Stimulated activated CD8-positive, alpha-beta memory T cell treated with anti-CD3 and anti-CD28 coated beads, Interleukin-12 subunit alpha, Interleukin-12 subunit beta, amount 100 ng/mL, for 4 hours (primary cell): ENCODE data around the gene GYS1.

Experiments used
- DNase-seq: peaks from one replicate; pipeline ENCODE4 v3.0.0-alpha.2; 2020; ENCODE audit warnings: low read depth

Gene GYS1

DNA sequence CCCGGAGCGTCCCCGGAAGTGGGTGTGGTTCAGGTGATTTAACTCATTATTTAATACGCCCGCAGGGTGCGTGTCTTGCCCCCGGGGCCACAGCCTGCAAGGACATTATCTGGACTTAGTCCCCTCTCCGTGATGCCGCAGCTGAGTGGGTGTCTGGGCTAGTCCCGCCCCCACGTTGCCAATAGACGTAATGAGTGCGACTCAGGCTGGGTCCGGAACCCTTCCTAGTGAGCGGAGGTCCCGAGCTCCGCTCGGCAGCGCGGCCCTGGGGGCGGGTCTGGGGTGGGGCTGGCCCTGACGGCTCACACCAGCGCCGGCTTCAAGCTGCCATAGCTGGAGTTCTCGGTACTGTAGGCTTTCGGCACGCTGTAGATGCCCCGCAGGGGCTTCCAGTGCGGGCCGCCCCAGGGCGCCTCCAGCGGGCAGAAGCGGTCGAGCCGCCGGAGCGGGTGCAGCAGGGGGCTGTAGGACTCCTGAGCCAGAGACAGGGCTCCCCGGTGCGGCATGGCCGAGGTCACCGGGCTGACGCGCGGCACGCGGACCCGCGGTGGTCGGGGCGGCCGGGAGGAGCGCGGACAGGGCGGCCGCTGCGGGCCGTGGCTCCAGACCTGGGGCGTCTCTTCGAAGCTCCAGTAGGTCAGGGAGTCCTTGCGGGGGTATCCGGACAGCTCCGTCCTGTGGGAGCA lies 24.7 kb upstream of the GYS1 start:
- DNase-seq: peak; percentile 41

DNA sequence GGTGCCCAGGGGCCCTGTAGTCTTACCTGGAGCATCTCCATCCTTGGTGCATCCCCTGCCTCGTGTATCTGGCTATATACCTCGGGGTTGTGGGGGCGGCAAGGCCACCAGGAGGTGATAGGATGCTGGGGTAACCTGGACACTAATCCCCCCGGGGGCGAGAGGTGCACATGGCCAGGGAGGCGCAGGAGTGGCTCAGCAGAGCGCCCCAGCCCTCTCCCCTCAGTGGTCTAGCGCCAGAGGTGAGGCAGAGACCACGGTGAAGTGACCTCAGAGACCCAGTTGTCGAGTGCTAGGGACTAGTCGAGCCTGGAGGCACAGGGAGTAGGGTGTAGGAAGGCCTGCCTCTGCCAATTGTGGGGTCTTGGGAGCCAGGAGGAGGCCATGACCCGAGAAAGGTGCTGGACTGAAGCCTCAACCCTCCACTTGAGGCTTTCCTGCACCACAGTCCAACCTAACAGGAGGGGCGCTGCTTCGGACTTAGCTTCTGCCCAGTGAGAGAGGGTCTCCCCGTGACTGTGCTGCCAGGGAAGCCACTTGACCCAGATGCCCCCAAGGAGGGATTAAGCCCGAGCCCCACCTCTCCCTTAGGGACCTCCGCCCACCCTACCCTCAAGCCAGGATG lies 24.0 kb upstream of the GYS1 start, which contains the start of gene LHB:
Gene LHB, minus strand, starts transcription at position 51 of the 625 bp plus-strand sequence. Its CDS starts 10 bp downstream, at position 41.
- no peak for DNase-seq

DNA sequence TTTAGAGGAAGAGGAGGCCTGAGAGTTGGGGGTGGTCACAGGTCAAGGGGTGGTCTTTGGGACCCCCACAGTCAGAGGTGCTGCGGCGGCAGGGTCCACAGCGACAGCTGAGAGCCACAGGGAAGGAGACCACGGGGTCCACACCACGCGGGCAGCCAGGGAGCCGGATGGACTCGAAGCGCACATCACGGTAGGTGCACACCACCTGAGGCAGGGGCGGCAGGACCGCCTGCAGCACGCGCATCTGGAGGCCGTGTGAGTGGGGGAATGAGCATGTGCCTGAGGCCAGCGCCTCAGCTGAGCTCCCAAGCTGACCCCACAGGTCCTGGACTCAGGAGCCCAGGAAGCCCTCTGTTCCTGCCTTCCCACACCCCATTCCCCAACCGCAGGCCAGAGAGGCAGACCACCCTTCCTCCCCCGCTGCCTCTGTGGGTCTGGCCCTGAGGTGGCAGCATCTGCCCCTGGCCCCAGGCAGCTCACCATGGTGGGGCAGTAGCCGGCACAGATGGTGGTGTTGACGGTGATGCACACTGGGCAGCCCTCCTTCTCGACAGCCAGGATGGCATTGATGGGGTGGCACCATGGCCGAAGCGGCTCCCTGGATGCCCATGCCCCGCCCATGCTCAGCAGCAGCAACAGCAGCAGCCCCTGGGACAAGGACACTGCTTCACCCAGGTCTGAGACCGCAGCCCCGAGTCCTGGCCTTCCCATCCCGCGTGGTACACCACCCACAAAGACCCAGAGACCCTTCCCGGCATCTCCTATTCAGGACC lies 23.1 kb upstream of the GYS1 start:
- no peak for DNase-seq

DNA sequence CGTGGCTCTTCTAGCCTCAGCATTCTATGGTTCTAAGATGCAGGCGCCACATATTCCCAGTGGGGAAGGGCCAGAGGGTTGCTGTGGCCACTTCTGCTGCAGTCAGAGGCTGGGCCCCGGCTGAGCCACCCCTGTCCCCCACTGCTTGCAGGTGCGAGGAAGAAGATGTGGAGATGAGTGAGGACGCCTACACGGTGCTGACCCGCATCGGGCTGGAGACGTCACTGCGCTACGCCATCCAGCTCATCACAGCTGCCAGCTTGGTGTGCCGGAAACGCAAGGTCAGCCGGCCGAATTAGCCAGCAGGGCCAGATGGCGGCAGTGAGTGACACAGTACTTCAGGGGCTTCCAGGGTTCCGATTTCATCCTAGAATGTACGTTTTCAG lies 21.8 kb upstream of the GYS1 start:
- no peak for DNase-seq

DNA sequence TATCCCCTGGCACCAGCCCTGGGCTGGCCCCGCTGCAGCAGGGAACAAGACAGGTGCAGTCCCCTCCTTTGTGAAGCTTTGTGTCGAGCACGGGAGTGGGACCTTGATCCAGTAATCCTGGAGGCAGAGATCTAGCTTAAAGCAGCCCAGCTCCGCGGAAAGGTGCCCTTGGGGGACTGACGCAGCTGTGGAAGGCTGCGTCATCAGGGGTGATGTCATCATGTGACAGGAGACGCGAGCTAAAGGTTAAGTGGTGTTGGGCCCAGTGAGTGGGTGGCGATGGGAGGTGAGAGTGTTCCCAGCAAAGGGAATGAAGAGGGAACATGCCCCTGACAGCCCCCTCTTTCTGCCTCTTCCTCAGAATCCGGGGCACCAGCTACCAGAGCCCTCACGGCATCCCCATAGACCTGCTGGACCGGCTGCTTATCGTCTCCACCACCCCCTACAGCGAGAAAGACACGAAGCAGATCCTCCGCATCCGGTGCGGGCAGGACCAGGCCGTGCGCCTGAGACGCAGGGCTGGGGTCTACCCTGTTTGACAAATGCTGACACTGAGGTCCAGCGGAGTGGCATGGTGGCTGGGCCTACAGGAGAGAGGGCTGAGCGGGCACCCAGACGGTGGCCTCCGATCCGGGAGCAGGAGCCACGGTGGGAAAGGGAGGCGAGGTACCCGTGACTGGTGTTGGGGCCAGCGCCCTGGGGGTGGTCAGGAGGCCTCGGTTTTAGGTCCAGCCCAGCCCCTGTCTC lies 21.2 kb upstream of the GYS1 start:
- no peak for DNase-seq

DNA sequence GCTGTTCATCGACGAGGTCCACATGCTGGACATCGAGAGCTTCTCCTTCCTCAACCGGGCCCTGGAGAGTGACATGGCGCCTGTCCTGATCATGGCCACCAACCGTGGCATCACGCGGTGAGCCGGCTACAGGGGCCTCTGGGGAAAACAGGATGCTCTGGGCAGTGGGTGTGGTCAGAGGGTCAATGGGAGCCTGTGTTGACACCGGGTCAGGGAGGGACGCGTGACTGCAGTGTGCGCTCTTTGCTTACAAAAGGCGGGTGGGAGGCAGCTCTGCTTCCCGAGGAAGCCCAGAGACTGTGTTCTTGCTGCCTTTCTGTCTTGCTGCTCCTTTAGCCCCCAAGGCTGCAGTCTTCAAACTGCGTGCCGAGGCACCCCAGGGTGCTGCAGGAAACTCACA lies 18.1 kb upstream of the GYS1 start:
- no peak for DNase-seq

DNA sequence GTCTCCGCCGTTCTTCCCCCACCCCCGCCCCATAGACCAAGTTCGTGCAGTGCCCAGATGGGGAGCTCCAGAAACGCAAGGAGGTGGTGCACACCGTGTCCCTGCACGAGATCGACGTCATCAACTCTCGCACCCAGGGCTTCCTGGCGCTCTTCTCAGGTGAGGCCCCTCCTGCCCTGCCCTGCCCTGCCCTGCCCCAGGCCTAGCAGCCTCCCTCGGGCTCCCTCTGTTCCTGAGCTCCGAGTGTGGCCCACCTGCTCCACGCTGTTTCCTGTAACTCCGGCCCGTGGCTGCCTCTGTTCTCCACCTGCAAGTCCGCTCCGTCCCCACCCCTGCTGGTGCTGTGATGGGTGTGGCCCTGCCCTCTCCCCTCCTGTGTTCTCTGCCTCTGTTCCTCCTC lies 17.3 kb upstream of the GYS1 start:
- DNase-seq: no peak

DNA sequence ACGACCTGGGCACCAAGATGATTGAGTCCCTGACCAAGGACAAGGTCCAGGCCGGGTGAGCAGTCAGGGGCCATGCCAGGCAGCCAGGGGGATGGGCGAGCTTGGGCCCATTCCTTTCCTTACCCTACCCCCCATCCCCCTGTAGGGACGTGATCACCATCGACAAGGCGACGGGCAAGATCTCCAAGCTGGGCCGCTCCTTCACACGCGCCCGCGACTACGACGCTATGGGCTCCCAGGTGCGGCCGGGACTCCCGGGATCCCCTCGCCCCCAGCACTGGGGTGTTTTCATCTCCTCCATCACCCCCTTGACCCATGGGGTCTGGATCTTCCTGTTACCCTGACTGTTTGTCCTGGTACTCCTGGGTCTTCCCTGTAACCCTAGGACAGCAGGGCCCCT lies 16.7 kb upstream of the GYS1 start:
- DNase-seq: no peak

DNA sequence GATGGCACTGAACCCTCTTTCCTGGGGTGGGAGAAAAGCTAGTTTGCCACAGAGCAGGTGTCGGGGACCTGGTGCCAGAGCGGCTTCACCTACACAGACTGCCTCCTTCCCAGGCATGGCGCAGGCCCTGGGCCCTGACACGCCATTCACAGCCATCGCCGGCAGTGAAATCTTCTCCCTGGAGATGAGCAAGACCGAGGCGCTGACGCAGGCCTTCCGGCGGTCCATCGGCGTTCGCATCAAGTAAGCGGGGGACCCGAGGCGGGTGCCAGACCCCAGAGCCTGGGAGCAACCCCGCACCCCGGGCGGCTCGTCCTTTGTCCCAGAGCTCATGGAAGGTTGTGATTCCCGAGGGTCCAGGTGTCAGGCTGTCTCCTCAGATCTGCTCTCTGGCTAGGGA lies 13.8 kb upstream of the GYS1 start:
- no peak for DNase-seq

DNA sequence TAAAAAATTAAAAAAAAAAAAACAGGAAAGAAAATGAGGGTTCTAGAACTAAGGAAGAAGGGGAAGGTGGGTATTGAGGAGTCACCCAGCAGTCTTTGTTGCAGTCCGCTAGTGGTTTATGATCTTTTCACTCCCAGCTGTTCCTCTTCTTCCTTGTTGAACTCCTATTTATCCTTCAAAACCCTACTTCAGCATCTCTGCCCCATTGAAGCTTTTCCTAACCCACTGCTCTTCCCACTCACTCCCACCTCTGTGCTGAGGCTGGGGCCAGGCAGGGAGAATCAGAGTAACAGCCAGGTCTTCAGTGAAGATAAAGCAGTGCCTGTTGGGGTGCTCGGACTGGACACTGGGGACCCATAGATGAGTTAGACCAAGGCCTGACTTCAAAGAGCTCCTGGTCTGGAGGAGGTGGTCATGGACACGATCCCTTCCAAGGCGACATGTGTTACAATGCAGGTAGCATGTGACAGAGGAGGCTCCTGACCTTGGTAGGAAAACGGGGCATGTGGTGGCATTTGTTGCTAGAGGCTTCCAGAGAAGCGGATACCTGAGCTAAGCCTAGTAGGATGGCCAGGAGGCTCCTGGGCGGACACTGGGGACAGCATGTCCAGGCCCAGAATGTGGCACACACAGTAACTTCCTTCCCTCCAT lies 12.0 kb upstream of the GYS1 start:
- DNase-seq: no peak

DNA sequence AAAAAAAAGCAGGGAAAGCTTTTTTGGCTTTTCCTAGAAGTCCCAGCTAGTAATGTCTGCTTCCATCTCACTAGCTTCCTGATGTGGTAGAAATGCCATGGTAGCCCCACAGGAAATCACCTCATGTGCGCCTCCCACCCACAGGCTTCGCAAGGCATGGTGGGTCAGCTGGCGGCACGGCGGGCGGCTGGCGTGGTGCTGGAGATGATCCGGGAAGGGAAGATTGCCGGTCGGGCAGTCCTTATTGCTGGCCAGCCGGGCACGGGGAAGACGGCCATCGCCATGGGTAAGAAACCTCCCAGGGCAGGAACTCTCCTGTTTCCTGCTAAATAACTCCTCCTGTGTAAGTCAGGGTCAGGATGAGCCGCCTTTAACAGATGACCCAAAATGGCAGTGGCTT lies 11.0 kb upstream of the GYS1 start:
- DNase-seq: no peak

DNA sequence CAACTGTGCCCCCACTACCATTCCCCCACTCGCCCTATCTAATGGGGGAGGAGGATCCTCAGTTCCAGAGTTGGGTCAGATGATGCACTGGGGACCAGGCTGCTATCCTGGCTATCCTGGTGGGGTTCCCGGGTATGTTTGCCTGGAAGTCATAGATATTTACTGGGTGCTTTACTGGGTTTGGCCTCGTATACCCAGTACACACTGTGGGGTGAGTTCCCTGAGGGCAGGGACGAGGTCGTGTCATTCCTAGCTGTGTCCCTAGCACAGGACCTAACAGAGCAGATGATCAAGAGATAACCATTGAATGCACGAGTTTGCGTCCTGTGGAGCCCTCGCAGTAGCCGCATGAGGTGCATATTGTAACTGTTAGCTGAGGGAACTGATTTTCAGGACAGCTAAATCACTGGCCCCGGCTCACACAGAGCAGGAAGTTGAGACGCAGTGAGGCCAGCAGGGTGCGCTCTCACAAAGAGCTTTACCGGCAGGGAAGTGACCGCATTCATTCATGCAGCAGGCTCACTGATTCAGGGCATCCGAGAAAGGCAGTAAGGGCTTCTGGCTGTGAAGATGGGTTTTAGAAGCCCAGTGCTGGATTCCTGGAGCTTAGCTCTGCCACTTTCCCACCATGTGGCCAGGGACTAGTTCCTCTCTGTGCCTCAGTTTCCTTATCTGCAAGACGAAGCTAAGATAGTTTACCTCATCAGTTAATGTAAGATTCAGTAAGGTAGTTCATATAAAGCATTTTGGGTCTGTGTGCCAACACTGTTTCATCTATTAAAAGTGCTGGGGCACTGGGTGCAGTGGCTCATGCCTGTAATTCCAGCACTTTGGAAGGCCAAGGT lies 6.6 kb upstream of the GYS1 start:
- DNase-seq: peak; percentile 45

DNA sequence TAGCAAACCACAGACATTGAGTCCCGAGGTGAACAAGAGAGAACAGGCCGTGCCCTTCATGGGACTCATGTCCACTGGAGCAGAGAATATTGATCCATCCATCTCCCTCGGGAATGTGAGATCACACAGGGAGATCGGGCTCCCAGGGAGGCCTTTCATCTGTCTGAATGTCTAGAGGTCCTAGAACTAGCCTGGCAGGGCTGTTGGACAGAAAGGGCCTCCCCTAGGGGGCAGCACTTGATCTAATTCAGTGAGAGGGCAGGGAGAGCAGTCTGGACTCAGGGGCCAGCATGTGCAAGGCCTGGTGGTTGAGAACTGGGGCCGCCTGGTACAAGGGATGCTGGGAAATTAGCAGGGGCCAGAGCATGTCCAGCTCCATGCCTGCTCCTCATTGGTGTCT lies 4.9 kb upstream of the GYS1 start:
- DNase-seq: no peak

DNA sequence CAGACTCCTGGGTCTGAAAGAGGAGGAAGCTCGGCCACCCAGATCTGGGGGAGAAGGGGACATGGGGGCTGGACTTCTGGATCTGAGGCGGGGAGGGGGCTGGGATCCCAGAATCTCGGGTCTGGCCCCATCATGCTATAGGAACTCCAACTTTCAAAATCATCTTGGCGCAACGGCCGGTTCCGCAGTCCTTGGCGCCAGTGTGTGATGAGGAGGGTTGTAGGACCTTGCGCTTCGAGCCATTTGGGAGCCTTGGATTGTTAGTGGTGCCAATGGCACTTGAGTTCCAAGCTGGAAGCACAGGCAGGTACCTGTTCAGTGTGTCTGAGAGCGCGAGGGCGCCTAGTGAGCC lies 902 bp upstream of the GYS1 start:
- no peak for DNase-seq

DNA sequence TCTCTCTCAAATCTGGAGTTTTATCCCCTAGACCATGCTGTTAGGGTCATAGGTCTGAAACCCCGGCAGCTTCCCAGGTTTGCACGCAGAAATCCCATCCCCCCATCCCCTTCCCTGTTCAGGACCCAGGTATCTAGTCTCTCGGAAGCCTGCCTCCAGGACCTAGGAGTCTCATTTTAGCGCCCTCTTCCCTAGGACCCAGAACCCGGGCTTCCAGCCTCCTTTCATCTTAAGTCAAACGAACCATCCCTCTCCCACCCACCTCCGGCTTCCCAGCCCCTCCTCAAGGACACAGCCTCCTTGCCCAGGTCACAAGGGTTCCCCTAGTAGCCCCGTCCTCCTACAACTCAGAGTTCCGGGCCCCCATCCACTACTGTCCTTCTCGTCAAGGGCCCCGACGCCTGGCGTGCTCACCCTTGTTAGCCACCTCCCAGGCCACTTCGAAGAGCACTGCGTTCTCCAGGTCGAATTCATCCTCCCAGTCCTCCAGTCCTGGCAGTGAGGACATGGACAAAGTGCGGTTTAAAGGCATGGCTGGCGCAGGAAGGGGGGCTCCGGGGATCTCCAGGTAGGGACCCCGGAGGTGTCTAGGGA lies 431 bp downstream of the GYS1 start:
- DNase-seq: no peak

DNA sequence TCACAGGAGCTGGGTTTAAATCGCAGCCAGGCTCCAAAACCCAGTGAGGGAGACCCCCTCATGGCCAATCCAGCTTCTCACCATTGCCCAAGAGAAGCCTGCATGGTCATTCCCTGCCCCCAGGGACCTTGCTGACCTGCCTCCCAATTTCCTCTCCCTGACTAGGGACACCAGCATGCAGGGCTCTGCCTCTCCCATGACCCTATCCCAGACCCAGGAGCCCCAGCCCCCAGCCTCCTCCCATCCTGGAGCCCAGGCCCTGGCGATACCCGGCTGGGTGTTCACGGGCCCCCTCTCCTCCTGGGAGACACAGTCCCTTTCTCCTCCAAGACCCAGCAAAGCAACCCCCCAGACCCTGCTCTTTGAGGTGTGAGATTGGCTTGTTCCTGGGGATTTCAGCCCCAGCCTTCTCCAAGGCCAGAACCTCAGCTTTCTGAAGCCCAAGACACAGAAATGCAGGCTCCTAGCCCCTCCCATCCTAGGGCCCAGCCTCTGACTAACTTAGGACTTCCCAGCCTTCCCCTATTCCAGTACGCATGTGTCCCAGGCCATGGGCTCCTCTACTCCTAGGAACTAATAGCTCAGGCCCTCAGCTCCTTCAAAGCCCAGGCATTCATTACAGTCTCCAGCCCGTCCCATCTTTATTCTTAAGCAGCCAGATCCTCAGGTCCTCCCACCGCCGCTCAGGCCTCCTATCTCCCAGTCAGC lies 1.1 kb downstream of the GYS1 start:
- no peak for DNase-seq

DNA sequence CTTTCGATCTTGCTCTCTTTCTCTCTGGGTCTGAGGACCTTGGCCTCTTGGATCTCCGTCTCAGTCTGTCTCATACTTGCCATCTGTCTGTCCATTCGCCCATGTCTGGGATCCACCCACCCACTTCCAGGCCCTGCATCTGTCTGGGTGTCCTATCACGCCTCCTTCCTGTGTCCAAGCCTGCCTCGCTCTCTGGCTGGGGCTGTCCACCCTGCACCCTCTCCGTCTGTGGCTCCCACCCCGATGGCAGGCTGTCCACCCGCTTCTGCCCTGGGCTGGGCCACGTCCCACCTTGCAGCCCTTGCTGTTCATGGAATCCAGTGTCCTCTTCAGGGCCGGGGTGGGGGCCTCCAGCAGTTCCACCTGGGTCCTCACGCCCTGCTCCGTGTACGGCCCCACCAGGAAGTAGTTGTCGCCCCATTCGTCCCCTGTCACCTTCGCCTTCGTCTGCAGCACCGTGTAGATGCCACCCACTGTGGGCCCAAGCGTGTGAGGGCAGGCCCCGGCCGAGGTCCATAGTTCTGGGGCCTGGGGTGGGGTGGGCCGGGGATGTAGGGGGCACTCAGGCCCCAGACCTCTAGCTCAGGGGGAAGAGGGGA lies 2.0 kb downstream of the GYS1 start:
- DNase-seq: no peak

DNA sequence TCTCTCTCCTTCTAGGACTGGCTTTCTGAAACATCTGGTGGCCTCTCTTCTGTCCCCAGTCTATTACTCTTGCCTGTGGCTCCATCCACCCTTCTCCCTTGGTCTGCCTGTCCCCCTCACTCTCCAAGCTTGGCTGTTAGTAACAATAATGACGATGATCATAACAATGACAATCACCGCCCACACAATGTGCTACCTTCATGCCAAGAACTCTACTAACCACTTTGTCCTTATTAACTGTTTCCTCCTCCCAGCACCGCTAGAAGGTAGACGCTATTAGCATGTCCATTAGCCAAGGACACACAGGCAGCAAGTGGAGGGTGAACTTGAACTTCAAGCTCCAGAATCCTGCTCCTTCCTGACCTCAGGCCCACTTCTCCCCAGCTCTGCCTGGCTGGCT lies 2.7 kb downstream of the GYS1 start:
- DNase-seq: no peak

DNA sequence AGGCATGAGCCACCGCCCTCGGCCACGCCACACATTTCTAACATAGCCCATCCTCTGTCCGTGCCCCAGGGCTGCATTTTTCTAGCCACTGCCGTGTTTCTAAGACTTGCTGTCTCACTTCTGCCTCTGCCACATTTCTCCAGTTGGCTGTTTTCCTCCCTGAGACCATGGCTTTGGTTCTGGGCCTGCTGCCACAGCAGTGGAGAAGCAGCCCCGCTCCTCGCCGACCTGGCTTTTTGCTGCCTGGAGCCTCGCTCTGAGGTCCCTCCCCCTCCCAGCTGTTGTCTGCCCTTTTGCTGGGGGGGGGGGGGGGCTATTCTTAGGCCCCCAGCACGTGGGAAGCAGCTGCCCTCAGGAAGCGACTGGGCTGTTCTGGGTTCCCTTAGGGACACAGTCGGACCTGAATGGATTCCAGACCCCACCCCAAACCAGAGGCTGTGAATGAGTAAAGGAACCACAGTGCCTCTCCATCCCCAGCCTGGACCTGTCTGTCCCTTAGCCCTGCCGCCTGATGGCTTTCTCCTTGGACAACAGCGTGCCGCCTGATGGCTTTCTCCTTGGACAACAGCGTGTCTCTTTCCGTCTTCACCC lies 3.3 kb downstream of the GYS1 start:
- no peak for DNase-seq
